Hepatocyte (in vitro differentiated cells): ENCODE measurements around the gene KCNJ16. TPM values are rescaled to one million over a fixed set of nuclear protein-coding genes. Genes with fewer than 3 reads are reported as not detected.

Experiments used
- DNase-seq: peaks from one replicate; pipeline ENCODE4 v3.0.0-alpha.2; 2016; ENCODE audit warnings: low spot score
- H2AFZ ChIP-seq: fragments of 200-600 bp; sonication (generic); 2 replicates; pipeline ENCODE4 v1.6.0; 2016; ENCODE audit warnings: antibody characterized with exemption, mild to moderate bottlenecking
- H3K27ac ChIP-seq: fragments of 200-600 bp; sonication (generic); 2 replicates; pipeline ENCODE4 v1.5.1; 2016; ENCODE audit warnings: mild to moderate bottlenecking
- H3K27me3 ChIP-seq: fragments of 200-600 bp; sonication (generic); 2 replicates; pipeline ENCODE4 v1.6.1; 2016
- H3K36me3 ChIP-seq: fragments of 200-600 bp; sonication (generic); replicated peaks from 2 replicates; pipeline ENCODE4 v1.5.1; 2016; ENCODE audit warnings: low read depth; ENCODE audit not compliant: insufficient read depth
- H3K4me1 ChIP-seq: fragments of 200-600 bp; sonication (generic); 2 replicates; pipeline ENCODE4 v1.5.1; 2016; ENCODE audit warnings: mild to moderate bottlenecking, moderate library complexity; ENCODE audit not compliant: insufficient read depth
- H3K4me2 ChIP-seq: fragments of 200-600 bp; sonication (generic); 2 replicates; pipeline ENCODE4 v1.6.0; 2016
- H3K4me3 ChIP-seq: fragments of 200-600 bp; sonication (generic); 2 replicates; pipeline ENCODE4 v1.5.1; 2016; ENCODE audit warnings: mild to moderate bottlenecking
- H3K79me2 ChIP-seq: fragments of 200-600 bp; sonication (generic); 2 replicates; pipeline ENCODE4 v1.6.0; 2017; ENCODE audit warnings: mild to moderate bottlenecking
- H3K9me2 ChIP-seq: fragments of 200-600 bp; sonication (generic); replicated peaks from 2 replicates; pipeline ENCODE4 v1.6.0; 2017; ENCODE audit warnings: mild to moderate bottlenecking; ENCODE audit not compliant: insufficient read depth
- H3K9me3 ChIP-seq: fragments of 200-600 bp; sonication (generic); 2 replicates; pipeline ENCODE4 v1.5.1; 2016; ENCODE audit warnings: low read depth, mild to moderate bottlenecking
- H4K20me1 ChIP-seq: fragments of 200-600 bp; sonication (generic); 2 replicates; pipeline ENCODE4 v1.6.0; 2016; ENCODE audit warnings: mild to moderate bottlenecking; ENCODE audit not compliant: insufficient read depth, poor library complexity, severe bottlenecking
- CTCF ChIP-seq: fragments of 200-600 bp; sonication (generic); IDR thresholded peaks from 2 replicates; pipeline ENCODE4 v1.5.1; 2016; ENCODE audit warnings: antibody characterized with exemption, mild to moderate bottlenecking; ENCODE audit not compliant: poor library complexity
- EZH2 ChIP-seq: fragments of 200-600 bp; sonication (generic); IDR thresholded peaks from 2 replicates; pipeline ENCODE4 v1.6.1; 2016; ENCODE audit warnings: antibody characterized with exemption, mild to moderate bottlenecking, borderline replicate concordance
- EZH2phosphoT487 ChIP-seq: fragments of 200-600 bp; sonication (generic); IDR thresholded peaks from one replicate; pipeline ENCODE4 v1.6.1; 2018; ENCODE audit warnings: antibody characterized with exemption, mild to moderate bottlenecking, low read depth, moderate library complexity; ENCODE audit not compliant: unreplicated experiment, severe bottlenecking
- WGBS: methylation state at CpG from one replicate; pipeline ENCODE4 v1.1.6; 2016; ENCODE audit warnings: low lambda C conversion rate; ENCODE audit errors: missing lambda C conversion rate; 5-methylcytosine and 5-hydroxymethylcytosine counted together
- polyA plus RNA-seq: library from polyadenylated mRNA; unstranded; fragments of >200 nt; fragmentation: Nextera tagmentation; extraction: Ambion mirVana; gene quantifications from 2 replicates; pipeline ENCODE4 v1.2.1, GENCODE V29; 2016
- total RNA-seq: library from RNA; depleted of rRNA; stranded (reverse); fragments of >200 nt; gene quantifications from 2 replicates; pipeline ENCODE4 v1.2.3, GENCODE V29; 2014

The KCNJ16 gene
- total and polyA plus RNA-seq, 2 experiments from 2014 or later: 2.7 to 40.6 TPM

- no peaks in the 10 kb centered on the region for H3K9me2 ChIP-seq
- no peak overlapping the region for H2AFZ ChIP-seq
- H3K79me2 ChIP-seq: no peaks in the 10 kb centered on the region
- H3K27me3 ChIP-seq: no peaks in the 10 kb centered on the region
- WGBS: 65% methylated on average over 3 of the region's 3 CpGs
- H3K27ac ChIP-seq: no peak overlapping the region
- no peak overlapping the region for H3K4me2 ChIP-seq
- no peak for TF ChIP-seq EZH2
- no peak for TF ChIP-seq CTCF
- TF ChIP-seq EZH2phosphoT487: no peak
- no peak for DNase-seq
- no peaks in the 10 kb centered on the region for H4K20me1 ChIP-seq
- no peaks in the 10 kb centered on the region for H3K9me3 ChIP-seq
- H3K4me3 ChIP-seq: no peak overlapping the region
- no peaks in the 10 kb centered on the region for H3K36me3 ChIP-seq
- peaks cover 15% of the 10 kb centered on the region for H3K4me1 ChIP-seq
Measured at GRCh38 chr17:70139449-70139993, 64.5 kb downstream of the KCNJ16 start.

- no peaks in the 10 kb centered on the region for H4K20me1 ChIP-seq
- no peaks in the 10 kb centered on the region for H3K27me3 ChIP-seq
- 36% methylated on average over 6 of the region's 6 CpGs for WGBS
- H3K4me1 ChIP-seq: no peaks in the 10 kb centered on the region
- H3K36me3 ChIP-seq: no peaks in the 10 kb centered on the region
- peak; percentile 82 for TF ChIP-seq CTCF
- TF ChIP-seq EZH2phosphoT487: no peak
- no peaks in the 10 kb centered on the region for H3K9me3 ChIP-seq
- H3K9me2 ChIP-seq: no peaks in the 10 kb centered on the region
- H3K27ac ChIP-seq: no peak overlapping the region
- peak; percentile 40 for DNase-seq
- H2AFZ ChIP-seq: no peak overlapping the region
- H3K4me3 ChIP-seq: no peak overlapping the region
- no peaks in the 10 kb centered on the region for H3K79me2 ChIP-seq
- no peak overlapping the region for H3K4me2 ChIP-seq
Measured at GRCh38 chr17:70144260-70144846, 69.3 kb downstream of the KCNJ16 start.

- Histone ChIP-seq H2AFZ (no peak overlapping the region), H3K9me3 (no peaks in the 10 kb centered on the region), H3K27ac (no peak overlapping the region), H3K27me3 (no peaks in the 10 kb centered on the region), H3K4me2 (no peak overlapping the region), H3K36me3 (no peaks in the 10 kb centered on the region), H3K4me1 (no peaks in the 10 kb centered on the region), H3K79me2 (no peaks in the 10 kb centered on the region), H3K9me2 (no peaks in the 10 kb centered on the region), H3K4me3 (no peak overlapping the region), H4K20me1 (no peaks in the 10 kb centered on the region)
- TF ChIP-seq CTCF (no peak), EZH2phosphoT487 (no peak), EZH2 (no peak)
- no peak for DNase-seq
- 97% methylated on average over 3 of the region's 3 CpGs for WGBS
Measured at GRCh38 chr17:70153210-70153609, 78.2 kb downstream of the KCNJ16 start.
